Measurements from ENCODE around the gene HIRA. TPM values are rescaled to one million over a fixed set of nuclear protein-coding genes. Genes with fewer than 3 reads are reported as not detected.

Gene HIRA
- total and polyA plus RNA-seq, 9 of the 15 experiments (the other 6 are each of a cell fraction or from before 2014, with no cell fraction given): 0.96 to 132 (median 58.4) TPM

GRCh38 chr22:19419464-19420178 is 11.9 kb downstream of the HIRA start (continued):
- TF ChIP-seq SMARCB1 (IDR thresholded peaks at IDR 0.05; ENCODE audit: insufficient read length, low read depth): no peak
- no peak for TF ChIP-seq TCF7L2 (IDR thresholded peaks at IDR 0.05; ENCODE audit: low read depth, low read length)
- TF ChIP-seq ARHGAP35 (IDR thresholded peaks at IDR 0.05; ENCODE audit: partially characterized antibody): no peak
- no peak for TF ChIP-seq FOXJ3 (CRISPR knock-in tag; IDR thresholded peaks at IDR 0.05)
- no peak for TF ChIP-seq RAD21 (CRISPR knock-in tag; conservative IDR thresholded peaks at IDR 0.05 in 1 of 2, IDR thresholded peaks at IDR 0.05 in 1 of 2)
- TF ChIP-seq TCFL5 (CRISPR knock-in tag; conservative IDR thresholded peaks at IDR 0.05): peak; percentile 59; the same call in 1 of the 2 replicates
- TF ChIP-seq TEAD4 (IDR thresholded peaks at IDR 0.05; ENCODE audit: low read length): peak; percentile 99
- no peak for TF ChIP-seq TEAD4 (CRISPR knock-in tag; IDR thresholded peaks at IDR 0.05; ENCODE audit: borderline replicate concordance)
- no peak for TF ChIP-seq ZNF830 (CRISPR knock-in tag; IDR thresholded peaks at IDR 0.05)
- TF ChIP-seq ATF1 (CRISPR knock-in tag; IDR thresholded peaks at IDR 0.05): no peak
- TF ChIP-seq ATF1 (tag; IDR thresholded peaks at IDR 0.05): peak; percentile 74
- no peak for TF ChIP-seq NFE2 (IDR thresholded peaks at IDR 0.05; ENCODE audit: low read depth)
- peak; percentile 97 for TF ChIP-seq ZNF589 (CRISPR knock-in tag; IDR thresholded peaks at IDR 0.05; ENCODE audit: low read depth)
- no peak for TF ChIP-seq KDM4B (IDR thresholded peaks at IDR 0.05; ENCODE audit: borderline replicate concordance in 2 of 2, low read depth in 1 of 2)
- peak; percentile 33 to 65; a peak in 3 of 4 replicates for TF ChIP-seq FOXK2 (conservative IDR thresholded peaks at IDR 0.05 in 1 of 2, IDR thresholded peaks at IDR 0.05 in 1 of 2; ENCODE audit: low read depth in 2 of 2)
- TF ChIP-seq E2F8 (IDR thresholded peaks at IDR 0.05; ENCODE audit: low read depth, partially characterized antibody): peak; percentile 10
- TF ChIP-seq E2F4 (CRISPR knock-in tag; IDR thresholded peaks at IDR 0.05; ENCODE audit: low read depth): no peak
